GM19043 (cell line): ENCODE measurements around the gene LCE3A.
"Not testable (repeated sequence)": the region's sequence is repeated elsewhere in the genome, so short reads cannot be mapped to it uniquely, and the experiment has no call there.

Experiments
- ATAC-seq: cut with Tn5 transposase; IDR thresholded peaks from one replicate; pipeline ENCODE4 v1.9.1; 2021; ENCODE audit warnings: low read depth; ENCODE audit not compliant: unreplicated experiment

LCE3A gene

GRCh38 chr1:152579526-152579925 is 43.4 kb downstream of the LCE3A start:
- ATAC-seq, result not testable (repeated sequence)

GRCh38 chr1:152577168-152577567 is 45.7 kb downstream of the LCE3A start:
- no peak for ATAC-seq
